Right lobe of liver (tissue), 4 donors: Measurements from ENCODE around the gene AP1G2.

ENCODE experiments used
- CTCF ChIP-seq, 4 donors: fragments of 200-600 bp in 3 of 4; fragments of 450-650 bp in 1 of 4; IDR thresholded peaks; one replicate each; pipeline versions ENCODE4 v1.5.1 to v1.8.0; 2016 to 2022; ENCODE audit warnings: antibody characterized with exemption in 4 of 4, mild to moderate bottlenecking in 2 of 4
- POLR2A ChIP-seq: fragments of 450-650 bp; IDR thresholded peaks from one replicate; pipeline ENCODE4 v1.6.1; 2017; ENCODE audit warnings: antibody characterized with exemption, mild to moderate bottlenecking
- donor health status: DM: no; HTN: no; CAD: no.
- donor health status: DM: no; HTN: no; CAD: no.
- donor health status: DM: no; HTN: yes; CAD: no.

GRCh38 chr14:23580152-23580926 is 12.7 kb upstream of the AP1G2 start:
- no peak for TF ChIP-seq POLR2A
- TF ChIP-seq CTCF (IDR thresholded peaks at IDR 0.05), result no peak
